HG02610 (cell line): ENCODE measurements around the gene LRRC10B.

ENCODE experiments used
- ATAC-seq: cut with Tn5 transposase; IDR thresholded peaks from one replicate; pipeline ENCODE4 v1.9.1; 2021; ENCODE audit warnings: mild to moderate bottlenecking, moderate library complexity; ENCODE audit not compliant: unreplicated experiment

LRRC10B gene

GRCh38 chr11:61486011-61486620, 22.4 kb upstream of the LRRC10B start:
- no peak for ATAC-seq

DNA sequence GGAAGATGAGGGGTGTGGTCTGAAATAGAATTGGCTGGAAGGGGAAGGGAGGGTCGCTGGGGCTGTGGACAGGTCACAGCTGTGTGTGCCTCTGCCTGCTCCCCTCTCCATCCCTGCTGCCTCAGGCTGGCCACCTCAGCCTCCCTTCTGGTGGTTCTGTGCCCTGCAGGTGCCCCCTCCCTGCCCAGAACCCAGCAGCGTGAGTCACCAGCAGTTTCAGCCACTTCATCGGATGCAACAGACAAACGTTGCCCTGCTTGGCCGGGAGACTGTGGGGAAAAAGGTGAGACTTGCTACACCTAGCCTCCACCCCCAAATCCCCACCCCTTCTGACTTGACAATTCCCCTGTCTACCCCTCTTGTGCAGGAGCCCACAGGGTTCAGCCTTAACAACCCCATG, 21.8 kb upstream of the LRRC10B start:
- no peak for ATAC-seq

GRCh38 chr11:61487342-61488025, 21.1 kb upstream of the LRRC10B start:
- ATAC-seq, result no peak

DNA sequence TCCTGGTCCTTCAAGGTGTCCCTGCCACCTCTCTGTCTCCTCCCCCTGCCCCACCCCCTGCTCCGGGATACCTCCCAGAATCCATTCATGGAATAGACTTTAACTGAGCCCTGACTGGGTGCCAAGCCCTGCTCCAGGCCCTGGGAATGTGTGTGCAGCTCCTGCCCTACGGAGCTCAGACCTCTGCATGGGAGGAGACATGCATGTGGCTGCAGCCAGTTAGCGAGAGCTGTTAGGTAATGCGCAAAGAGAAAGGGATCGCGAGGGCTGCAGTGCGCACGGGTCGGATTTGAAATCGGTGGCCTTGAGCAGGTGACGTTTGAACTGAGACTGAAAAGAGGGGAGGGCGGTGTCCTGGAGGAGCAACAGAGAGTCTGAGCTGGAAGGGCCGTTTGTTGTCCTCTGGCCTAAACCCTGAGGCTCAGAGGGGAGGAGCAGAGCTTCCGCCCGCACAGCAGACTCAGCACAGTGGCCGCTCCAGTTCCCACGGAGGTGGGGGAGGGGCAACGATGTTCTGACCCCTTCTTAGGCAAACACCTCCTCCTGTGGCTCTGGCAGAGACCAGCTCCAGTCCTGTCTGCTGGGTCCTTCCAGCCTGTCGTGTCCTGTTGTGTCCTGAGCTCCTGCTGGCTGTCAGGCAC, 19.8 kb upstream of the LRRC10B start:
- ATAC-seq, result no peak

- no peak for ATAC-seq
Measured at GRCh38 chr11:61489833-61490721, 18.5 kb upstream of the LRRC10B start.

DNA sequence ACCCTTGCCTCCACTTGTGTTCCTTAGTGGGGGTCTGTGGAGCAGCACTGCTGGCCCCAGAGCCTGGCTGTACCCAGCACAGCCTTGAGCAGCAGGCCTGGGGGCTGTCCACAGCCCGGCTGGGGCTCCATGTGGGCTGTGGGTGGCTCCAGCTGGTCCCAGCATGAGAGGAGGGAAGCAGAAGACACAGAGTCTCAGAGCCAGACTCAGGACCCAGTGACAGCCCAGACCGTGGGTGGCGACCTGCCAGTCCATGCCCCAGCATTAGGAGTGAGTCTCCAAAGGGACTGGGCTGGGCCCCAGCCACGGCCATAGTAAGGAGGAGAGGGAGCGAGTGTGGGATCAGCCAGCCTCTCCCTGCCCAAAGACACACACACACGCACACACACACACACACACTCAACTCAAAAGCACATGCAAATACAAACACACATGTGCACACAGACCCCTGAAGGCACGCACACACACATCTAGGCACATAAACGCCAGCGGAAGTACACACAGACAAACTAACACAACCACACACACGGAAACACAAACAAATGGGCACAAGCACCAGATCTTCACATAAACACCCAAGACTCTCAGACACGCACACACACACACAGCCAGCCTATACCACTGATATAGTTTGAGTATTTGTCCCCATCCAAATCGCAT, 16.7 kb upstream of the LRRC10B start:
- no peak for ATAC-seq

DNA sequence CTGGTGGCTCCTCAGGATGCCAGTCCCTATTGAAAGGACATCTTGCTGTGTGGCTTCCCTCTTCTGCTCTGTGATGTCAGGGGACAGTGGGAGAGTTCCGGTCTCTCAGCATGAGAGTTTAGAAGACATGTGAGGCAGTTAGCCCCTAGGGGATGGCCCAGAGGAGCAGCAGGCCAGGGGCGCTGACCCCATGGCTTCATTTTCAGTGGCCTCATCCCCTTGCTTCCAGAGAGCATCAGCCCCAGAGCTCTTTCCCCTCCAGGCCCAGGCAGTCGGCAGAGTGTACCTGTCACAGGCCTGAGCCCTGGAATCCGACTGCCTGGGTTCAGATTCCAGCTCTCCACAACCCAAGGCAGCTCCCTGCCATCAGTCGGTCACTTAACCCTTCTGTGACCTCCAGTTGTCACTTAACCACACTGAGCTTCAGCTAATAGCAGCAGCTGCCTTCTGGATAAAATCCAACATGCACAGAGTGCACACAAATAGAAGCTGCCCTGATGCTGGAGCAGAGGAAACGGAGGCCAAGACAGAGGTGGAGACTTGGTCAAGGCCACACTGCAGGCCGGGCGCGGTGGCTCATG, 14.1 kb upstream of the LRRC10B start:
- no peak for ATAC-seq

DNA sequence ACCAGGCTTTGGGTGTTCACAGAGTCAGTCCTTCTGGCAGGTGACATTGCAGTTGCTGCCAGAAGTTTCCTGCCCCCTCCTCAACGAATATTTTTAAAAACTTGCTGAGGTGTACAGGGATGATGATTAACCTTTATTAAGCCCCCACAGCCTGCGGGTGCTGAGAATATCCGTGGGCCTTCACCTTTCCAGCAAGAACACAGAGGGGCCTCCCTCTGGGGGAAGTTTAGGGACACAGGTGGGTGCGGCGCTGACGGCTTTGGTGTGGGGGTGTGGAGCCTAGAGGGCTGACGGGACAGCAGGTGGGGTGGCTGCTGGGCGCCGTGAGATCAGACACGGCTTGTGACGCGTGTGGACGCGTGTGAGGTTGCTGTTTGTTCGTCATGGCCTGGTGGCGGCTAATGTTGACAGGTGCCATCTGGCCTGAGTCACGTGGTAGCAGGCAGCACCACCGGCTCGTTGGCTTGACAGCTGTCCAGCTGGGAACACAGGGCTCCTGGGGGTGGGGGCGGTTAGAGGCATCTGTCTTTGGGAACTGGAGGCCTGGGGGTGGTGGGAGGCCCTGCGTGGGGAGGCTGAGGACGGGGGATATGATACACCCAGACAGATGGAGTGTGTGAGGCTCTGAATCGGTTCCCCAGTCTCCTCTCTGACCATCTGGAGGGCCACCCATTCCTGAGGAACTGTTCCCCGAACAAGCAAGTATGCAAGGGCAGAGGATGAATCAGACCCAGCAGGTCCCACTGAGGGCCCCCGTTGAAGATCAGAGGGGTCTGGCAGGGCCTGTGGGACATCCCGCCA, 12.5 kb upstream of the LRRC10B start:
- no peak for ATAC-seq

- ATAC-seq, result no peak
Measured at GRCh38 chr11:61496602-61497400, 11.7 kb upstream of the LRRC10B start.

DNA sequence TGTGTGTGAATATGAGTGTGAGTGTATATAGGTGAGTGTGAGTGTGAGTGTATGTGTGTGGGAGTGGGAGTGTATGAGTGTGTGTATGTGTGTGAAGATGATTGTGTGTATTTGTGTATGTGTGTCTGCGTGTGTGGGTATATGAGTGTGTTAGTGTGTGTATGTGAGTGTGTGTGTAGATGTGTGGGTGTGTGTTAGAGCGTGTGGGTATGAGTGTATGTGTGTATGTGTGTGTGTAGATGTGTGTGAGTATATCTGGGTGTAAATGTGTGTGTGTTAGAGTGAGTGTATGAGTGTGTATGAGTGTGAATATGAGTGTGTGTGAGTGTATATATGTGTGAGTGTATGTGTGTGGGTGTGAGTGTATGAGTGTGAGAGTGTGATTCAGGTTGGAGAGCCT, 11.1 kb upstream of the LRRC10B start:
- no peak for ATAC-seq

GRCh38 chr11:61497876-61498275, 10.7 kb upstream of the LRRC10B start:
- no peak for ATAC-seq

DNA sequence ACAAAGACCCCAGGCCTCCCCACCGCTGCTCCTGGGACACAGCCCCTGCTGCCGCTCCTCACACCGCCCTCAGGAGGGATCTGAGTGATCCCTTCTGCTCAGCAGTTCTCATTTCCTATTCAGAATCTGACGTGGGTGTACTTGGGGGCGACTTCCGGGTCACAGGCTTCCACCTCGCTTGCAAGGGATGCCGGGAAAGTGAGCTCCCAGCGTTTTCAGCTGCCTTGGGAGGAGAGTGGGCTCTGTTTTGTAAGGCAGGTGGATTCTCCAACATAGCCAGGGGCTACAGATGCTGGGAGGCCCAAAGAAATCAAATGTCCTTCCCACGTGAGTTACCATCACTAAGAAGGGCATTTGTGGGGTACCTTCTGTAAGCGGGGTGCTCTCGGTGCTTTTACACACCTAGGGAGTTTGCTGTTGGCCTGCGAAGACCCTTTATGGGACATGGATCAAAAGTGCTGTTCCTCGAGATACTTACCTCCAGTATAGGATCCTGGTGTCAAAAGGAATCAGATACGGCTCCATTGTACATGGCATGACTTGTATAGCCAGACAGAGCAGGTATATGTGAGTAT, 9.7 kb upstream of the LRRC10B start:
- no peak for ATAC-seq

GRCh38 chr11:61499816-61500491, 8.6 kb upstream of the LRRC10B start:
- ATAC-seq, result no peak

DNA sequence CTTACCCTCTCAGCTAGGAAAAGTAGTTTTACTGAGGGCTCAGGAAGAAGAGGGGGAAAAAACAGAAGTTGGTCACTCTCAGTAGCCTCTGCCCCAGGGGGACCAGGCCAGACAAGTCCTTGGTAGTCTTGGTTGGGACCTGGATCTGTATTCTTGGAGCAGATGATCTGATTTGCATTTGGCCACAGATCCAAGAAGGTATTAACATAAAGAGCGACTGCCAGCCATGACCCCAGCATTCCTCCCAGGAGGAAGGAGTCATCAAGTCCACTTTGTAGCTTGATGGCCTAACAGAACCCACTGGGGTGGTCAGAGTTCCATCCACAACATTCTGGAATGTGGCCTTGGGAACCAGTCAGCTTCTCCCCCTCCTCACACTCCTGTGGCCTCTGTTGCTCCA, 6.0 kb upstream of the LRRC10B start:
- ATAC-seq, result no peak

DNA sequence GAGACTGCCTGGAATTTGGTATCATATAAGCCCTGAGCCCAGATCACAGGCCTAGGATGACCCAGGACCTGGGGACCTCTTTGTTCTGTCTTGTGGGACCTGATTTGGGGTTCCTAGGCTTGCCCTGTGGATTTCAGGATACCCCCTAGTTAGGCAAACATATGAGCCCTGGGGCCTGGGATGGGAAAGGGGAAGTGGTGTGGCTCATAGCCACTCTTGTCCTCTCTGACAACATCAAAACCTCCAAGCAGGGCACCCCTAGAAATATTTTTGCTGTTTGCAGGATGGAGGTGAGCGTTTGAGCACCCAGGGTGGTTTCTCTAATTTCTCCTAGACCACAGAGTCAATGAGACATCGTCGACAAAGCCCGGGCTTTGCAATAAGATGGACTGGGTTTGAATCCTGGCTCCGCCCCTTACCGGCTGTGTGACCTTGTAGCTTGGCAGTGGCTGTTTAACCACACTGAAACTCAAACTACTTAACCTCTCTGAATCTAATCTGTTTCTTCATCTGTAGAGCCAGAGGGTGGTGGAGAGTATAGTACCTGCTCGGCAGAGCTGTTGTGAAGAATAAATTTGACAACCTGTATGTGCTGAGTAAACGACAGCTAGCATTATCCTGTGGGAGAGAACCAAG, 5.3 kb upstream of the LRRC10B start:
- no peak for ATAC-seq

DNA sequence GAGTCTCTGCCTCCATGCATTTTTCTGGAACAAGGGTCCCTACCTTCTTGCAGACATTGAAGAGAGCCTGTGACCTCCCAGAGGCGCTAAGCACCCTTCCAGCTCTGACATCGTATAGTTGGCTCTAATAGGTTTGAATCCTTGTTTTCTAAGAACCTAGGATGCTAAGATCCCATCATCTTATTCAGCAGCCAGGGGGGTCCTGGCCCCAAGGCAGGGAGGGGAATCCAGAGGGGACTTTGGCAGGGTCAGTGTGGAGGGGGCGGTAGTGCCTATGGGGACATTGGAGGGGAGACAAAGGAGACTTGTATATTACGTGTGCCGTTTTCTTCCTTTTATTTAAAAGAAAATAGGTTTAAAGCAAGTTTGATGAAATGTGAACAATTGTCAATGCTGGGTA, 3.4 kb upstream of the LRRC10B start:
- no peak for ATAC-seq

GRCh38 chr11:61505640-61506155, 2.9 kb upstream of the LRRC10B start:
- ATAC-seq, result no peak
